ENCODE measurements around the gene CLDN19.

Gene CLDN19

GRCh38 chr1:42739753-42740700 lies at the start of gene CLDN19:
Gene CLDN19 (minus strand): TSS chr1:42740236. CDS start chr1:42740063, 173 bp downstream.
- H3K4me3 ChIP-seq (ENCODE audit: low read length) = no peak within 1 kb of the TSS
- no peak for TF ChIP-seq ZNF274 (IDR thresholded peaks at IDR 0.05; ENCODE audit: low read depth, low read length)

- H3K4me3 ChIP-seq (ENCODE audit: low read length) = no peak overlapping the region
- TF ChIP-seq ZNF274 (IDR thresholded peaks at IDR 0.05; ENCODE audit: low read depth, low read length) = no peak
Observed at GRCh38 chr1:42788021-42788420, 48.0 kb upstream of the CLDN19 start.

GRCh38 chr1:42786097-42786496 lies 46.1 kb upstream of the CLDN19 start:
- no peak overlapping the region for H3K4me3 ChIP-seq (ENCODE audit: low read length)
- no peak for TF ChIP-seq ZNF274 (IDR thresholded peaks at IDR 0.05; ENCODE audit: low read depth, low read length)

GRCh38 chr1:42784946-42785693 lies 45.1 kb upstream of the CLDN19 start, which contains the start of gene TMEM269:
Gene TMEM269 (plus strand): TSS chr1:42784991. CDS start chr1:42789894, 4,903 bp downstream.
- no peak for TF ChIP-seq ZNF274 (IDR thresholded peaks at IDR 0.05; ENCODE audit: low read depth, low read length)
- H3K4me3 ChIP-seq (ENCODE audit: low read length) = no peak within 1 kb of the TSS; the same call in 1 of the 2 replicates

GRCh38 chr1:42784547-42784945 lies 44.5 kb upstream of the CLDN19 start:
- H3K4me3 ChIP-seq (ENCODE audit: low read length) = no peak overlapping the region
- no peak for TF ChIP-seq ZNF274 (IDR thresholded peaks at IDR 0.05; ENCODE audit: low read depth, low read length)

GRCh38 chr1:42783092-42783491 lies 43.1 kb upstream of the CLDN19 start:
- no peak for TF ChIP-seq ZNF274 (IDR thresholded peaks at IDR 0.05; ENCODE audit: low read depth, low read length)

GRCh38 chr1:42780176-42780575 lies 40.1 kb upstream of the CLDN19 start:
- H3K4me3 ChIP-seq (ENCODE audit: low read length) = no peak overlapping the region
- TF ChIP-seq ZNF274 (IDR thresholded peaks at IDR 0.05; ENCODE audit: low read depth, low read length) = no peak

More at GRCh38 chr1:42783092-42783491, 43.1 kb upstream of the CLDN19 start:
- no peak overlapping the region for H3K4me3 ChIP-seq (ENCODE audit: low read length)

GRCh38 chr1:42779725-42780124 lies 39.7 kb upstream of the CLDN19 start:
- no peak for TF ChIP-seq ZNF274 (IDR thresholded peaks at IDR 0.05; ENCODE audit: low read depth, low read length)

GRCh38 chr1:42777852-42778251 lies 37.8 kb upstream of the CLDN19 start:
- no peak for TF ChIP-seq ZNF274 (IDR thresholded peaks at IDR 0.05; ENCODE audit: low read depth, low read length)
- H3K4me3 ChIP-seq (ENCODE audit: low read length) = no peak overlapping the region

More at GRCh38 chr1:42779725-42780124, 39.7 kb upstream of the CLDN19 start:
- H3K4me3 ChIP-seq (ENCODE audit: low read length) = no peak overlapping the region

GRCh38 chr1:42776502-42776901 lies 36.5 kb upstream of the CLDN19 start:
- no peak overlapping the region for H3K4me3 ChIP-seq (ENCODE audit: low read length)
- TF ChIP-seq ZNF274 (IDR thresholded peaks at IDR 0.05; ENCODE audit: low read depth, low read length) = no peak

GRCh38 chr1:42774928-42775526 lies 35.0 kb upstream of the CLDN19 start:
- no peak overlapping the region for H3K4me3 ChIP-seq (ENCODE audit: low read length)
- TF ChIP-seq ZNF274 (IDR thresholded peaks at IDR 0.05; ENCODE audit: low read depth, low read length) = no peak

- no peak for TF ChIP-seq ZNF274 (IDR thresholded peaks at IDR 0.05; ENCODE audit: low read depth, low read length)
- H3K4me3 ChIP-seq (ENCODE audit: low read length) = no peak overlapping the region
Observed at GRCh38 chr1:42773420-42773819, 33.4 kb upstream of the CLDN19 start.

GRCh38 chr1:42769811-42770210 lies 29.8 kb upstream of the CLDN19 start:
- TF ChIP-seq ZNF274 (IDR thresholded peaks at IDR 0.05; ENCODE audit: low read depth, low read length) = no peak
- H3K4me3 ChIP-seq (ENCODE audit: low read length) = no peak overlapping the region

GRCh38 chr1:42768172-42768571 lies 28.1 kb upstream of the CLDN19 start:
- TF ChIP-seq ZNF274 (IDR thresholded peaks at IDR 0.05; ENCODE audit: low read depth, low read length) = no peak
- H3K4me3 ChIP-seq (ENCODE audit: low read length) = peak overlapping the region; percentile 86; the same call in 1 of the 2 replicates
